Coronary artery (tissue), 2 donors: ENCODE results near the gene CCDC122.
A peak's percentile ranks its signal among the peaks of the same experiment; 100 is the strongest.

Experiments
- DNase-seq: peaks from one replicate; pipeline ENCODE4 v3.0.0-alpha.2; 2017; ENCODE audit warnings: low spot score
- H3K27ac ChIP-seq, 2 donors: fragments of 200-600 bp; sonication (generic); one replicate each; pipeline ENCODE4 v1.5.1; 2016 to 2019
- H3K4me3 ChIP-seq: fragments of 200-600 bp; sonication (generic); 2 replicates; pipeline ENCODE4 v1.5.1; 2016; ENCODE audit warnings: mild to moderate bottlenecking, moderate library complexity
- TF ChIP-seq, protein P1 (sequence below): fragments of 200-600 bp; sonication (generic); IDR thresholded peaks from one replicate; pipeline ENCODE4 v1.5.1; 2019; ENCODE audit warnings: antibody characterized with exemption

Gene CCDC122

DNA sequence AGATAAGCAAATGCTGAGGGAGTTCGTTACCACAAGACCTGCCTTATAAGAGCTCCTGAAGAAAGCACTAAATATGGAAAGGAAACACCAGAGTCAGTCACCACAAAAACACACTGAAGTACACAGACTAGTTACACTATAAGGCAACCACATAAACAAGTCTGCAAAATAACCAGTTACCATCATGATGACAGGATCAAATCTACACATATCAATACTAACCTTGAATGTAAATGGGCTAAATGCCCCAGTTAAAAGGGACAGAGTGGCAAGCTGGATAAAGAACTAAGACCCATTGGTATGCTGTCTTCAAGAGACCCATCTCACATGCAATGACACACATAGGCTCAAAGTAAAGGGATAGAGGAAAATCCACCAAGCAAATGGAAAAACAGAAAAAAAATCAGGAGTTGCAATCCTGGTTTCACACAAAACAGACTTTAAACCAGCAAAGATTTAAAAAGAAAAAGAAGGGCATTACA lies 26.6 kb downstream of the CCDC122 start:
- no peak for DNase-seq
- no peak overlapping the region for H3K4me3 ChIP-seq
- H3K27ac ChIP-seq: no peak overlapping the region
- TF ChIP-seq, protein P1, sequence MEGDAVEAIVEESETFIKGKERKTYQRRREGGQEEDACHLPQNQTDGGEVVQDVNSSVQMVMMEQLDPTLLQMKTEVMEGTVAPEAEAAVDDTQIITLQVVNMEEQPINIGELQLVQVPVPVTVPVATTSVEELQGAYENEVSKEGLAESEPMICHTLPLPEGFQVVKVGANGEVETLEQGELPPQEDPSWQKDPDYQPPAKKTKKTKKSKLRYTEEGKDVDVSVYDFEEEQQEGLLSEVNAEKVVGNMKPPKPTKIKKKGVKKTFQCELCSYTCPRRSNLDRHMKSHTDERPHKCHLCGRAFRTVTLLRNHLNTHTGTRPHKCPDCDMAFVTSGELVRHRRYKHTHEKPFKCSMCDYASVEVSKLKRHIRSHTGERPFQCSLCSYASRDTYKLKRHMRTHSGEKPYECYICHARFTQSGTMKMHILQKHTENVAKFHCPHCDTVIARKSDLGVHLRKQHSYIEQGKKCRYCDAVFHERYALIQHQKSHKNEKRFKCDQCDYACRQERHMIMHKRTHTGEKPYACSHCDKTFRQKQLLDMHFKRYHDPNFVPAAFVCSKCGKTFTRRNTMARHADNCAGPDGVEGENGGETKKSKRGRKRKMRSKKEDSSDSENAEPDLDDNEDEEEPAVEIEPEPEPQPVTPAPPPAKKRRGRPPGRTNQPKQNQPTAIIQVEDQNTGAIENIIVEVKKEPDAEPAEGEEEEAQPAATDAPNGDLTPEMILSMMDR: no peak

DNA sequence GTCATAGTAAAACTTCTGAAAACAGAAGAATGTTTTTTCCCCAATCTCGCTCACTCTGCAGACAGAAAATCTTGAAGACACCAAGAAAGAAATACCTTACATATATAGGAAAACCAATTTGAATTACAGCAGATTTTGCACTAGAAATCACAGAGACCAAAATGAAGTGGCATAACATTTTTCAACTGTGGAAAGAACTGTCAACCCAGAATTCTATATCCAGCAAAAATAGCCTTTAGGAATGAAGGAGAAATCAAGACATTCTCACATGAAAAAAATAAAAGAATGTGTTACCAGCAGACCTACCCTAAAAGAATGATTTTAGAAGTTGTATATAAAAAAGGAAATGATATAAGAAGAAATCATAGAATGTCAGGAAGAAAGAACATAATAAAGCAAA lies 28.7 kb downstream of the CCDC122 start:
- H3K4me3 ChIP-seq: no peak overlapping the region
- TF ChIP-seq, protein P1: no peak
- H3K27ac ChIP-seq: no peak overlapping the region
- no peak for DNase-seq

DNA sequence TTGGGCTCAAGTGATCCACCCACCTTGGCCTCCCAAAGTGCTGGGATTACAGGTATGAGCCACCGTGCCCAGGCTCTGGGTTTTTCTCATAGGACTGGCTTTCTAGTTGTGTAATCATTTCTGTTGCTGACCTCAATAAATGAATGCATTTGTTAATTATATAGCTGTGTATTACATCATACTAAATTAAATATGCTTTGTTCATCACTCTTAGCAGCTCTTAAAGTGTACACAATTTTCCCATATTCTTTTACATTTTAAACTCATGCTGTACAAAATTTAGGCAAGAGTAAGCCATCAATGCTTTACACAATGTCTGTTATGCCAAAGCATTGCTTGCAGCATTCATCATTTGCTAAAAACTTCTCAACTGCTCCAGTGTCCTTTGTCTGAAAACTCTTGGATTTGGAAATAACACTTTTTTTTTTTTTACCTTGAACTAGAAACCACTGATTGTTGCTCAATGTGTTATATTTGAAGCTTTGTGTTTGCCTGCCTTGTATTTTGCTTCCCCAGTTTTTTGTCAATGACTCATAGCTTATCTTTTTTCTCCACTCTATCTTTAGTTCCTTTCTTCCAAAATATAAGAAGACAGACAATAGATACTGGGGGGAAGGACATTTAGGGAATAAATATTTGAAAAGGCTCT lies 31.4 kb downstream of the CCDC122 start:
- DNase-seq: no peak
- Histone ChIP-seq H3K4me3 (no peak overlapping the region), H3K27ac (peak overlapping the region in 1 of 2 donors; percentile 25)
- TF ChIP-seq, protein P1: no peak

DNA sequence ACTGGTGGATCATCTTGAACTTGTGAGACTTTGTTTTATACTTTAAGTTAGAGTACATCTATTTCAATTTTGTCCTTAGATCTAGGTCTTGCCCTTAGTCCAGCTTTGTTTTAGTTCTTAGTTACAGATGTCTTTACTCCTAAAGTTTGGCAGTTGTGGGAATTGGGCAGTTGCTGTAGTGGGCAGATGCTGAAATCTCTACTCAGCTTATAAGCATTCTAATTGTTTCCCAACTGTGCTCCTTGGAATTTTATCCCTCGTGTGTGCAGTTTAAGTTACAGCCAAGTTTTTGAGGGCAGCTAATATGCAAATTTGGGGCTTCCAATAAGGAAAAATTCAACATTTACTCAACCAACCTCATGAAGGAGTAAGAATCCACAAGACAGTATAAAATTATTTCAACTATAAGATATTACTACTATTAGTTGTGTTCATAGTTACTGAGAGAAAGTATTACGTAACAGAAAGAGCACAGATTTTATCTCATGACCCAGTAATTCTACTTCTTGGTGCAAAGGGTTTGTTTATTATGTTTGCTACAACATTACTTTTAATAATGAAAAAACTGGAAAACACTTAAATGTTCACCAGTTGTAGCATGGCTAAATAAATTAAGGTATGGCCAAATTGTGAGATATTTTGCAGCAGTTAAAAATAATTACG lies 32.9 kb downstream of the CCDC122 start:
- TF ChIP-seq, protein P1: no peak
- no peak for DNase-seq
- H3K4me3 ChIP-seq: no peak overlapping the region

DNA sequence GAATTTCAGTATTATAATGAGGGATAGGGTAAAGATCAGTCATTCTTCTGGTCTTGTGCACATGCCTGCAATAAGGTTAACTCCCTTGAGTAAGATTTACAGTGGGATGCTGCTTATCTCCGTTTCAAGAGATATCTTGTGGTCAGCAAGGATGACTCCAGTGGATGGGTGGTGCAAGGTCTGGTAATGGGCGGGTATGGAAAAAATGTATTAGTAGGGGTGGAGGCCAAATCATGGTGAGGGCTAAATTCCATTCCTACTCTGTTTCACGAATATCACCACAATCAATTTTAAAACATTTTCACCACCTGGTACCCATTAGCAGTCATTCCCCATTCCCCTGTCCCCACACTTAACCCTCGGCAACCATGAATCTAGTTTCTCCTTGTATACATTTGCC lies 40.6 kb downstream of the CCDC122 start:
- no peak overlapping the region for H3K27ac ChIP-seq
- H3K4me3 ChIP-seq: no peak overlapping the region
- DNase-seq: no peak
- TF ChIP-seq, protein P1: no peak

More for the DNA sequence above, 32.9 kb downstream of the CCDC122 start:
- H3K27ac ChIP-seq: no peak overlapping the region

DNA sequence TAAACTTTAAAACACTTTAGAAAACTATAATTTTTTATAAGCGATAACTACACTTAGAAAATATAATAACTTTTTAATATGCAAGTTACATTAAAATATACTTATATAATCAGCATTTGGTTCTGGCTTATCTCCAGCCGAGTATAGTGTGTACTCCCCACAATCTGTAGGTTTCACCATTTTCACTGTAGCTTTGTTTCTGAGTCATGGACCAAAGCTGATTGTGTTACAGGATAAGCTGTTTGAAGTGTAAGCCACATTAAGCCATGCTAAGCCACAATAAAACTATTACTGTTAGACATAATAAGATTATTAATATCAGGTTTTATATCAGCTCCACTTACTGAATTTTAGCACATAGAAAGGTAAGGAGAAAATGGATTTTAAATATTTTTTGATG lies 43.8 kb downstream of the CCDC122 start:
- Histone ChIP-seq H3K4me3 (no peak overlapping the region), H3K27ac (no peak overlapping the region)
- TF ChIP-seq, protein P1: no peak
- DNase-seq: no peak

DNA sequence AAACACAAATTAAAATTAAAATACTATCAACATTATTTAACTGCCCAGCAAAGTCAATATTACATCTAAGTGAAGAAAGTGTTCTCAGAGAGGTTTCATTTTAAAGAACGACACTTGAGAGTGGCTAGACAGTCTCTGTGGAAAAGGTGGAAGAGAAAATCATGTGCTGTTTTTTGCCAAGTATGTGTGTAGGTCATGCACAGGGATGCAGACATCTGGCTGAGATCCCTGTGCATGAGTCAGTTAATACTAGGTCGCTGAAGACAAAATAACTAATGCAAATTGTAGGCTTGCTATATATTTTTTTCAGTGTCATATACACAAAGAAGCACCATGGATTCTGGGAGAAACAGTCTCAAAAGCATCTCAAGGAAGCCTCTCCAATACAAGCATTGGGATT lies 48.5 kb downstream of the CCDC122 start:
- DNase-seq: no peak
- TF ChIP-seq, protein P1: no peak
- H3K27ac ChIP-seq: no peak overlapping the region
- no peak overlapping the region for H3K4me3 ChIP-seq
